CD4-positive, alpha-beta T cell treated with Interferon alpha-2 for 1 hour (primary cell): ENCODE results near the gene LPCAT1.

Source experiments
- DNase-seq, 2 donors: peaks; one replicate each; pipeline ENCODE4 v3.0.0-alpha.2; 2020 to 2022

LPCAT1 gene

DNA sequence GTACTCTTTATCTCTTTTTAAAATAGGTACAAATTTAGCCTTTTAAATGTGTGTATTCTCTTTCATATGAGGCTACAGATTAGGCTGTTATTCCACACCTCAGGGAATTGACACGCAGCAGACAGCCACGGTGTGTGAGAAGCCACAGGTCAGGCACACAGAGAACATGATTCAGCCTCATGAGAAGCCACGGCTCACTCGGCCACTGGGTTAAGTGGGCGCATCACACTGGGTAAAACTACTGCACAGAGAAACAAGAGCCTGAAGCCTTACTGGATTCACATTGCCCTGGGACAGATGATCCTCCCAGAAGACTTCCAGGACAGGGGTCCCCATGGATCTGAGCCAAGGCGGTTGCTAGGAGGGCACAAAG lies 28.2 kb downstream of the LPCAT1 start:
- no peak for DNase-seq

- peak; percentile 37 to 60 for DNase-seq
Observed at GRCh38 chr5:1494780-1495524, 28.8 kb downstream of the LPCAT1 start.

DNA sequence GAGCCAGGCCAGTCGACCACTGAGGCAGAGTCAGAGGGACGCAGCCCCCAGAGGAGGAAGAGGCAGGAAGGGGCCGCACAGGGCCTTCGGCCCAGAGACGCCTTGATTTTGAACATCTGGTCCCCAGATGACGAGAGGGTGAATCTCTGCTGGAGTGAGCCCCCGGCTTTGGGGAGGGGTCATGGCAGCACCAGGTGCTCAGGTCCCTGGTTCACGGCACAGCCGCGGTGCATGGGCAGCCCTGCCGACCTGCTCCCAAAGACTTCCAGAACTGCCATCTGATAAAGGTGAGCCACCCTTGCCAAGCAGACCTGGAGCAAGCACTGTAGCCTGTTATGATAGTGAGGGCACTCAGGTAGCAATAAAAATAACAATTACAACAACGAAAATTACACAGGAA lies 29.8 kb downstream of the LPCAT1 start:
- DNase-seq, result no peak

- no peak for DNase-seq
Observed at GRCh38 chr5:1493413-1493812, 30.3 kb downstream of the LPCAT1 start.

GRCh38 chr5:1492757-1493156 lies 31.0 kb downstream of the LPCAT1 start:
- DNase-seq, result no peak

DNA sequence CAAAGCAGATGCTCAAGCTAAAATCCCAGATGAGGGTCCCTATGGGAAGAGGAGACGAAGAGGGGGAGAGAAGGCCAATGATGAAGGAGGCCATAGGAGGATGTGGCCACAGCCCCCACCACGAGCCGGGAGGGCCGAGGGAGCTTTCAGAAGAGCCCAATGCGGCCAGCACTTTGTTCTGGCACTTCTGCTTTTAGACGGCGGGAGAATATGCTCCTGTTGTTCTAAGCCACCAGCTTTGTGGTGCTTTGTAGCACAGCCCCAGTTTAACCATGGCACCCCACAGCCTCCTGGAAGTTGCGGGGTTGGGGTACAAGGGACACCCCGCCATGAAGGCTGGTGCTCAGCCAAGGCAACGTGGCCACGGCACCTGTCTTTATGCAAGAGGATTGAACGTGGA lies 33.4 kb downstream of the LPCAT1 start:
- no peak for DNase-seq

GRCh38 chr5:1489754-1490153 lies 34.0 kb downstream of the LPCAT1 start:
- DNase-seq, result no peak

GRCh38 chr5:1488882-1489680 lies 34.7 kb downstream of the LPCAT1 start:
- DNase-seq, result peak in 1 of 2 donors; percentile 11

DNA sequence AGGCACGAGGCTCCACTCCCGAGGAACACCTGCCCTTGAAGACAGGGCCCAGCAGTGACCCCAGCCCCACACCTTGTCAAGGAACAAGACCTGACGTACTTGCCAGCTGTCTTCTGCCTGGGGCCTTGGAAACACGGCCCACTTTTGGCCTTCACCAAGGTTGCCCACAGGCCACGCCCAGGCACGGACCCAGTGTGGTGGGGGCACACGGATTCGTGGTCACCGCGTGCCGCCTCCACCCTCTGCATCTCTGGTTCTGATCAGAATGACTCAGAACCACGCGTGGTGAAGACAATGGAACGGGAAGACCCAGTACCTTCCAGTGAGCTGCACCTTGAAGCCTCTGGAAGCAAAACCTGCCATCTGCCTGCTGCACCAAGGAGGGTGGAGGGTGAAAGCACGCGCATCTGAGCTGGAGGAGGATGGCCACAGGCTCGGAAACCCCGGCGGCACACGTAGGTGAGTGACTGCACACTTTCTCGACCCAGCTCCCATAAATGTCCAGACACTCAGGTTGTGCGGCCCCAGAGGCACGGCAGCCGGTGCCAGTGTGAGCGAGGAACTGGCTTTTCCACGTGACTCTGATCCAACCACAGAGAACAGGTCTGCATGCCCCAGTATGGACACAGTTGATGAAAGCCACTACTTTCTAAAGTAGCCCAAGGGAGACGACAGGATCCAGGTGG lies 36.5 kb downstream of the LPCAT1 start:
- no peak for DNase-seq

DNA sequence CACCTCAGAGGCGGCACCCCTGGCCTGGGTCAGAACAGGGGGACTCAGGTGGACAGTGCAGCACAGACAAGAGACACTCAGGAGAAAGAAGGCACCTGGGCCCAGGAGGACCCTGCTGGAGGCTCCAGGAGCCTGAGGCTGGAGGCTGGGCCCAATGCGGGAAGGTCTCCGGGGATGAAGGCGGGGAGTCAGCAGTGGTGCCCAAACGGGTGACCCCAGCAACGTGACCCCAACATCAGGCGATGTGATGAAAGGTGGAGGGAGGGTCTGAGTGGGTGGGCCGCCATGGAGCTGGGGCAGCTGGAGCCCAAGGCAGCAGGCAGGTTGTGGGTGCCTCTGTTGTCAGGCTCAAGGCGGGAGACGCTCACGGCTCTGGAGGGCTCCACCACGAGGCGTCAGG lies 37.5 kb downstream of the LPCAT1 start:
- no peak for DNase-seq

- DNase-seq, result no peak
Observed at GRCh38 chr5:1485579-1486118, 38.1 kb downstream of the LPCAT1 start.

GRCh38 chr5:1484730-1485578 lies 38.8 kb downstream of the LPCAT1 start:
- DNase-seq, result peak in 1 of 2 donors; percentile 59

GRCh38 chr5:1483856-1484729 lies 39.7 kb downstream of the LPCAT1 start:
- DNase-seq, result no peak

DNA sequence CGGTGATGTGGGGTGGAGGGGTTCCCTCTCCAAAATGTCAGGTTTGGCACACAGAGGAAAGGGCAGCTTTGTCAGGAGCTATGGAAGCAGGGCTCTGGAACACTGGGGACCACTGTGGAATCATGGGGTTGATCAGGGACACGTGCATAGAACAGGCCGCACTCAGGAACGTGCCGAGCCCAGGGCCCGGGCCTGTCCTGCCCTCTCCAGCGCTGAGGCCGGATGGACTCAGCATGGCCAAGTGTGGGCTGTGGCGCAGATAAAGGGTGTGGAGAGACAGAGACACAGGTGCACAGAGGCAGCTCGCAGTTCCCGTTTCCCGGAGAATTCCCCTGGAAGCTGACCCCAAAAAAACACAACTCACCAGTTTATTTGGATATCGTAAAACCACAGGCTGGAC lies 40.7 kb downstream of the LPCAT1 start:
- no peak for DNase-seq

DNA sequence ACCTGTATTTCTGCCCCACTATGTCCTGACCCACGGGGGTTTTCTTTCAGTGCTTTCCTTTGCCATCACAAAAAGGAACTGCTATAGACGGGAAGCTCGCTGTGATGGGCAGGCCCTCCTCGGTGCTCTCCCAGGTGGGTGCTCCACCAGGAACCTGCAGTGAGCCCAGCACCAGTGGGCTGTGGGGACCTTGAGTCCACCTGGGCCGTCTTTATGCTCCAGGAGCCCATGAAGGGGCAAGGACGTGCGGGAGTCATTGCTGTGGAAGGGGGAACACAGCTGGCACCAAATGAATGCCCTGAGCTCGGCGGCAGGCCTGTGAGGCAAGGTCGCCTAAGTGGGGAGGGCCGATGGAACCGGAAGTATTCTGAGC lies 41.8 kb downstream of the LPCAT1 start:
- DNase-seq, result no peak

DNA sequence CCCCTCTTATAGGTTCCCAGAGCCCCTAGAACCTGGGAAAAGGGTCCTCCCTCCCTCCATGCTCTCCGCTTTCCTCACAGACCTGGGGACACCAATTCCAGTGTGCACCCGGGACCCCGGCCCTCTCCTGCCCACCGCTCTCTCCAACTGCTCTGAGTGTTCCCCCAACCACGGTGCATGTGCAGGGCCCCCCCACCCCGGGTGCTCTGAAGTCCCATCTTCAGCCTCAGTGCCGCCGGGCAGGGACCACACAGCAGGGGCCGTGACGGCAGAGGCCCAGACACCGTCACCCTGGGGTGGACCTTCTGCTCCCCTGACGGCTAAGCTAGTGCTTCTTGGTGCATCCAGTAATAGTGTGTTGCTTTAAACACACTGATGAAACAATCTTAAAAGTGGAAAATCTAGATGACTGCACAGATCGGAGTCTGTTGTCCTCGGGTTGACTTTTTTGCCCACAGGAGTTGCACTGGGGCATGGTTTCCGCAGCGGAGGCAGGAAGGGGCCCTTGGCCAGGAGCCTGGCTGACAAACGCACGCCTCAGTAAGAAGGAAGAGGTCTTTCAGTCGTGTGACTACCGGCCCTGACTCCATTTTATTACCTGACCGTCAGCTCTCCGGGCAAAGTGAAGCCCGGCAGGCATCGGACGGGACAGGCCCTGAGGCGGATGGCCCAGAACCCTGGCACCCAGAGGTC lies 42.3 kb downstream of the LPCAT1 start:
- no peak for DNase-seq

GRCh38 chr5:1480806-1481205 lies 43.0 kb downstream of the LPCAT1 start:
- DNase-seq, result no peak

- peak; percentile 13 to 79 for DNase-seq
Observed at GRCh38 chr5:1480217-1480616, 43.5 kb downstream of the LPCAT1 start.

DNA sequence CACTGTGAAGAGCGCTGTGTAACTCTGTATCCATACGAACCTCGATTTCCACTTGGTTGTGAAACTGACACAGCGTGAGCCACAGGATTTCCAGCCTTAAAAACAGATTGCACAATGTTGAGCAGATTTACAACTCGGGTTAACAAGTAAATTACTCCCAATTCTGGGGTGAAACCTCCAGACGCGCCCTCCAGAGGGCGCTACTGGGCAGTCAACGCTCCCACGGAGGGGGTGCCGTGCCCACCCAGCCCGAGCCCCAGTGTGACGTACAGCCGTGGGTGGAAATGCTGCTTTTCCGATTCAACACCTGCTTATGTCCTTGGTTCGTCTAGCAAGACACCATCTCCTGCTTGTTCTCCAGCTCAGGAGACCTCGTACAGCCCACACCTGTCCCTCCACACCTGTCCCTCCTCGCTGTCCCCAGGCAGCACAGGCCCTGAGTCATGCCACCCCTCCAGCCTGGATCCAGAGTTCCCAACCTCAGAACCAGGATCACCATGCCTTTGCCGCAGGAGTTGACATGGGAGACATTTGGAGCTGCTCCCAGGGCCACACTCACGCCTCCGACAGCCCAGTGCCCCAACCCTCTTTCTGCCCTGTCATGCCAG lies 44.1 kb downstream of the LPCAT1 start:
- peak; percentile 53 to 70 for DNase-seq

DNA sequence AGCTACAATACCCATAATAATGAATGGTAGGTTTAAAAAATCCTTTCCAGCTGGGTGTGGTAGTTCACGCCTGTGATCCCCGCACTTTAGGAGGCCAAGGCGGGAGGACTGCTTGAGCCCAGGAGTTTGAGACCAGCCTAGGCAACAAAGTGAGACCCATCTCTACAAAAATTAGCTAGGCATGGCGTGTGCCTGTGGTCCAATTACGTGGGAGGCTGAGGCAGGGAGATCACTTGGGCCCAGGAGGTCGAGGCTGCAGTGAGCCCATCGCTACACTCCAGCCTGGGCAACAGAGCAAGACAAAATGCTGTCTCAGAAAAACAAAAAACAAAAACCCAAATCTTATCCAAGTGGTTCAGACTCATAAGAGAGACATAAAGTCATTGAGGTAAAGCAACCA lies 44.7 kb downstream of the LPCAT1 start:
- DNase-seq, result no peak
